Peyer's patch (tissue), 4 donors: ENCODE measurements around the gene KRT13.

Experiments used
- POLR2A ChIP-seq, 2 donors: fragments of 450-650 bp; IDR thresholded peaks; one replicate each; pipeline ENCODE4 v1.5.1; 2017; ENCODE audit warnings: antibody characterized with exemption in 2 of 2, mild to moderate bottlenecking in 2 of 2, moderate library complexity in 2 of 2
- TF ChIP-seq, protein P1 (sequence below), 6 experiments: fragments of 450-650 bp in 4 of 6; fragments of 200-600 bp in 2 of 6; sonication (generic) in 1 of 6; IDR thresholded peaks; one replicate each; pipeline ENCODE4 v1.5.1; 2017 to 2019; ENCODE audit warnings: antibody characterized with exemption in 6 of 6, mild to moderate bottlenecking in 3 of 6, moderate library complexity in 1 of 6

DNA sequence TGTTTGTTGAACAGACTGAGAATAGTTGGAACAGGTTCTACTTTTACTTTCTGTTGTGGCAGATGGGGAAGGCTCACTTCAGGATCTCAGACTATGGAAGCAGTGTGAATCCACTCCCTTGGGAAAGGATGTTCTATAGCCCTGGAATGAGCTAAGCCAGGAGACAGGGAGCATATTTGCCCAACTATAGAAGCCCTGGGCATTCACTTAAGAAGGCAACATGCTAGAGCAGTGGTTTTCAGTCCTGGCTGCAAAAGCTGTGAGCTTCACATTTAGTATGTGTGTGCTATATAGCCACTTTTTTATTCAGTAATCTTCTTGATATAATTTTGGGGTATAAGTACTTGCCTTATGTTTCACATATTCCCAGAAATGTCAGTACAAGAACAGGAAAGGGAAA, 37.1 kb downstream of the KRT13 start:
- TF ChIP-seq, protein P1, sequence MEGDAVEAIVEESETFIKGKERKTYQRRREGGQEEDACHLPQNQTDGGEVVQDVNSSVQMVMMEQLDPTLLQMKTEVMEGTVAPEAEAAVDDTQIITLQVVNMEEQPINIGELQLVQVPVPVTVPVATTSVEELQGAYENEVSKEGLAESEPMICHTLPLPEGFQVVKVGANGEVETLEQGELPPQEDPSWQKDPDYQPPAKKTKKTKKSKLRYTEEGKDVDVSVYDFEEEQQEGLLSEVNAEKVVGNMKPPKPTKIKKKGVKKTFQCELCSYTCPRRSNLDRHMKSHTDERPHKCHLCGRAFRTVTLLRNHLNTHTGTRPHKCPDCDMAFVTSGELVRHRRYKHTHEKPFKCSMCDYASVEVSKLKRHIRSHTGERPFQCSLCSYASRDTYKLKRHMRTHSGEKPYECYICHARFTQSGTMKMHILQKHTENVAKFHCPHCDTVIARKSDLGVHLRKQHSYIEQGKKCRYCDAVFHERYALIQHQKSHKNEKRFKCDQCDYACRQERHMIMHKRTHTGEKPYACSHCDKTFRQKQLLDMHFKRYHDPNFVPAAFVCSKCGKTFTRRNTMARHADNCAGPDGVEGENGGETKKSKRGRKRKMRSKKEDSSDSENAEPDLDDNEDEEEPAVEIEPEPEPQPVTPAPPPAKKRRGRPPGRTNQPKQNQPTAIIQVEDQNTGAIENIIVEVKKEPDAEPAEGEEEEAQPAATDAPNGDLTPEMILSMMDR (IDR thresholded peaks at IDR 0.05): no peak
- no peak for TF ChIP-seq POLR2A (IDR thresholded peaks at IDR 0.05)
